Heart left ventricle (tissue), 16 donors: ENCODE measurements around the gene MUC6. TPM values are rescaled to one million over a fixed set of nuclear protein-coding genes. Genes with fewer than 3 reads are reported as not detected.

Experiments
- ATAC-seq, 4 donors: fragments of 200-7000 bp; cut with Tn5 transposase; one replicate each; pipeline ENCODE4 v1.9.1; 2020 to 2022; ENCODE audit warnings: moderate library complexity in 4 of 4, mild to moderate bottlenecking in 3 of 4, moderate number of reproducible peaks in 1 of 4
- DNase-seq, 5 donors: peaks; one replicate each; pipeline ENCODE4 v3.0.0-alpha.2; 2020
- H3K27ac ChIP-seq, 12 donors: fragments of 200-600 bp; sonication (generic) in 4 of 12; one replicate each; pipeline versions ENCODE4 v1.5.0 to v1.8.0; 2016 to 2022; ENCODE audit warnings: mild to moderate bottlenecking in 2 of 12
- H3K27me3 ChIP-seq, 9 donors: fragments of 200-600 bp; sonication (generic) in 2 of 9; one replicate each; pipeline versions ENCODE4 v1.5.1 to v1.8.0; 2016 to 2022; ENCODE audit warnings: mild to moderate bottlenecking in 3 of 9
- H3K36me3 ChIP-seq, 9 donors: fragments of 200-600 bp; sonication (generic) in 2 of 9; one replicate each; pipeline versions ENCODE4 v1.5.0 to v1.8.0; 2018 to 2022; ENCODE audit warnings: mild to moderate bottlenecking in 2 of 9
- H3K4me1 ChIP-seq, 12 donors: fragments of 200-600 bp; sonication (generic) in 4 of 12; one replicate each; pipeline versions ENCODE4 v1.5.0 to v1.8.0; 2016 to 2022; ENCODE audit warnings: mild to moderate bottlenecking in 3 of 12
- H3K4me3 ChIP-seq, 12 donors: fragments of 200-600 bp; sonication (generic) in 4 of 12; one replicate each; pipeline versions ENCODE4 v1.5.0 to v1.8.0; 2017 to 2022; ENCODE audit warnings: mild to moderate bottlenecking in 9 of 12, moderate library complexity in 4 of 12
- H3K9me3 ChIP-seq, 12 donors: fragments of 200-600 bp; sonication (generic) in 4 of 12; one replicate each; pipeline versions ENCODE4 v1.5.0 to v1.8.0; 2016 to 2022; ENCODE audit warnings: mild to moderate bottlenecking in 1 of 12
- CTCF ChIP-seq, 12 donors: fragments of 200-600 bp; sonication (generic) in 4 of 12; IDR thresholded peaks; one replicate each; pipeline versions ENCODE4 v1.5.0 to v1.8.0; 2018 to 2022; ENCODE audit warnings: antibody characterized with exemption in 12 of 12, mild to moderate bottlenecking in 5 of 12
- POLR2A ChIP-seq, 2 donors: fragments of 450-650 bp; IDR thresholded peaks; one replicate each; pipeline ENCODE4 v1.6.1; 2017; ENCODE audit warnings: antibody characterized with exemption in 2 of 2, mild to moderate bottlenecking in 2 of 2, moderate library complexity in 2 of 2
- WGBS, 4 donors: extraction: QIAGEN DNeasy Blood & Tissue Kit in 2 of 4; methylation state at CpG; one replicate each; pipeline versions ENCODE4 v1.1.5 to v1.1.7; 2013 to 2018; 5-methylcytosine and 5-hydroxymethylcytosine counted together
- intact Hi-C, 10 donors: fragments of 100-400 bp; cut with DNase I; formaldehyde crosslinking; loops; one replicate each; pipeline versions ENCODE4 v1.11.1 to v1.14.2; 2022
- polyA plus RNA-seq, 2 donors: library from polyadenylated mRNA; stranded (reverse); fragments of 200-250 nt; gene quantifications; one replicate each; pipeline ENCODE4 v1.2.3, GENCODE V29; 2013
- total RNA-seq, 9 donors: library from RNA; depleted of rRNA in 2 of 9; stranded (reverse); fragments of >200 nt in 2 of 9; fragmentation: NEBNext Ultra II Directional in 3 of 9; extraction: Animal tissue kit (Norgen Biotek cat#: 25700) in 3 of 9; gene quantifications; one replicate each; pipeline versions ENCODE4 v1.1.0 to v1.2.4, GENCODE V29; 2016 to 2023
- donor health status: ischemic (EF 13 %, LVEDD 7.1; RV severe dilation, severe dysfunction).
- donor health status: healthy with polysubstance abuse.
- donor health status: DM: no; HTN: yes; CAD: no.
- donor health status: DM: no; HTN: no; CAD: no.
- donor health status: ischemic (EF 25% LVEDD 6.9; RV normal size, moderate dysfunction).
- donor health status: ischemic (EF 25% LVEDD 5.7; RV mildly dilated, moderate dysfunction).
- donor health status: healthy.
- donor health status: DM: yes; HTN: yes; CAD: no.
- donor health status: ischemic (EF 35%, LVEDD 5.7; RV mildly dilated, moderate dysfunction).
- donor health status: nonischemic (EF 11% LVEDD 7.7; RV severe dilation, severe dysfunction).
- donor health status: DM: yes; HTN: yes; CAD: no.
- donor health status: PGD.
- donor health status: ischemic (EF 29% LVEDD 5.4; RV normal size, mild dysfunction).
- donor health status: nonischemic (EF 23%, LVEDD 6.1; RV moderate dilation, normal function).

The MUC6 gene
- total and polyA plus RNA-seq, 11 donors = 0.04 to 0.06 TPM; not detected in 9

DNA sequence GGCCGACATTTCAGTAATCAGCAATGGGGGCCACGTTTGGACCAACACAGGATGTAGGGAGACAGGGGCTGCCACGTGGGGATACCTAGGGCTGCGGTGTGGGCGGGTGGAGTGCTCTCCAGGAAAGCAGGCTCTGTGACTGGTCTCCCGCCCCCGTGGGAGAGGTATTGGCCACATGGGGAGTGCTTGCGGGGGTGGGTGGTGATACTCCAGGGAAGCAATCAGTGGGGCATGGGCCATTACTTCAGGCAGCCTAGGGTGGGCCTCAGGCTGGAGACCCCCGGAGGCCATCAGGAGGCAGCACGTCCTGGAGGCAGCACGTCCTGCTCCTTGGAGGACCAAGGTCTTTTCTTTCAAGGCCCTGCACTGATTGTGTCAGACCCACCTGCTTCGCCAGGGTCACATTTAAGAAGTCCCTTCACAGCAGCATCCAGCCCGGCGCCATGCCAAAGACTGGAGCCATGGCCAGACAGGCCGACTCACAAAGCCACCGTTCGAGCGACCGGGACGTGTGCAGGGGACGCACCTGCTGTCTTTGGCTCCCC is 35.1 kb upstream of the MUC6 start:
- Histone ChIP-seq H3K4me1 (peaks cover 4 to 20% (median 13%) of the 10 kb centered on the region in 12 donors), H3K9me3 (no peaks in the 10 kb centered on the region), H3K27ac (peak overlapping the region in 1 of 12 donors; percentile 26), H3K4me3 (no peak overlapping the region), H3K36me3 (no peaks in the 10 kb centered on the region), H3K27me3 (peaks cover 0 to 3% (median 0%) of the 10 kb centered on the region in 9 donors)
- DNase-seq (peak in 1 of 5 donors; percentile 18), ATAC-seq (no peak)
- intact Hi-C loops = no loop called here
- TF ChIP-seq POLR2A (IDR thresholded peaks at IDR 0.05) = no peak
- no peak for TF ChIP-seq CTCF (IDR thresholded peaks at IDR 0.05)
- 60 to 68% (median 63%) methylated on average over 18 to 21 of the region's 21 CpGs for WGBS, 4 donors

- Histone ChIP-seq H3K27me3 (peaks cover 0 to 3% (median 0%) of the 10 kb centered on the region in 9 donors), H3K27ac (no peak overlapping the region), H3K4me1 (peaks cover 4 to 20% (median 13%) of the 10 kb centered on the region in 12 donors), H3K4me3 (no peak overlapping the region), H3K36me3 (no peaks in the 10 kb centered on the region), H3K9me3 (no peaks in the 10 kb centered on the region)
- intact Hi-C loops = no loop called here
- DNase-seq (peak in 1 of 5 donors; percentile 8), ATAC-seq (no peak)
- 81 to 87% (median 83%) methylated on average over 8 to 9 of the region's 9 CpGs for WGBS, 4 donors
- no peak for TF ChIP-seq POLR2A (IDR thresholded peaks at IDR 0.05)
These were observed 34.3 kb upstream of the MUC6 start for GRCh38 chr11:1070594-1071462.

GRCh38 chr11:1069740-1070139 is 33.2 kb upstream of the MUC6 start:
- DNase-seq (no peak), ATAC-seq (no peak)
- Histone ChIP-seq H3K27ac (no peak overlapping the region), H3K27me3 (peaks cover 0 to 3% (median 0%) of the 10 kb centered on the region in 9 donors), H3K36me3 (no peaks in the 10 kb centered on the region), H3K4me1 (peaks cover 4 to 20% (median 13%) of the 10 kb centered on the region in 12 donors), H3K4me3 (no peak overlapping the region), H3K9me3 (no peaks in the 10 kb centered on the region)
- no peak for TF ChIP-seq CTCF (IDR thresholded peaks at IDR 0.05)
- no peak for TF ChIP-seq POLR2A (IDR thresholded peaks at IDR 0.05)
- intact Hi-C loops = loop anchor here in 1 of 10 donors (5.0 kb wide), 1 partner anchor 513 kb away; no protein-coding TSS in a partner anchor

- Histone ChIP-seq H3K9me3 (no peaks in the 10 kb centered on the region), H3K4me3 (no peak overlapping the region), H3K36me3 (no peaks in the 10 kb centered on the region), H3K27me3 (peaks cover 0 to 1% (median 0%) of the 10 kb centered on the region in 9 donors), H3K4me1 (peaks cover 0 to 17% (median 10%) of the 10 kb centered on the region in 12 donors), H3K27ac (no peak overlapping the region)
- intact Hi-C loops = loop anchor here in 1 of 10 donors (5.0 kb wide), 1 partner anchor 514 kb away; no protein-coding TSS in a partner anchor
- ATAC-seq = no peak
- no peak for TF ChIP-seq CTCF (IDR thresholded peaks at IDR 0.05)
- no peak for TF ChIP-seq POLR2A (IDR thresholded peaks at IDR 0.05)
- no peak for DNase-seq
- WGBS, 4 donors = 88 to 92% (median 90%) methylated on average over 8 of the region's 8 CpGs
These were observed 31.4 kb upstream of the MUC6 start for GRCh38 chr11:1067812-1068496.
